CD14-positive monocyte (primary cell): ENCODE measurements around the gene ETFRF1. TPM values are rescaled to one million over a fixed set of nuclear protein-coding genes. Genes with fewer than 3 reads are reported as not detected.
A peak's percentile ranks its signal among the peaks of the same experiment; 100 is the strongest.

Experiments
- DNase-seq, 3 donors: peaks; one replicate each; pipeline ENCODE4 v3.0.0-alpha.2; 2011 to 2022
- H2AFZ ChIP-seq: 2 replicates; pipeline ENCODE4 v1.6.0; 2012; ENCODE audit warnings: mild to moderate bottlenecking, low read depth, low read length, inconsistent platforms; ENCODE audit not compliant: insufficient read depth, poor library complexity, severe bottlenecking
- H3K27ac ChIP-seq, 2 donors: 1 replicate in 1 of 2; 2 replicates in 1 of 2; pipeline ENCODE4 v1.5.1; 2012 to 2013; ENCODE audit warnings: low read length in 2 of 2, control low read depth in 1 of 2, inconsistent platforms in 1 of 2, low read depth in 1 of 2, mild to moderate bottlenecking in 1 of 2
- H3K27me3 ChIP-seq, 2 donors: one replicate each; pipeline versions ENCODE4 v1.6.0 to v1.6.1; 2011 to 2013; ENCODE audit warnings: low read length in 2 of 2; ENCODE audit not compliant: control insufficient read depth in 2 of 2, insufficient read depth in 2 of 2
- H3K36me3 ChIP-seq, 2 donors: replicated peaks in 1 of 2; 1 replicate in 1 of 2; 2 replicates in 1 of 2; pipeline versions ENCODE4 v1.5.1 to v1.6.1; 2012 to 2013; ENCODE audit warnings: low read length in 2 of 2, control low read depth in 1 of 2, inconsistent platforms in 1 of 2, mild to moderate bottlenecking in 1 of 2; ENCODE audit not compliant: insufficient read depth in 2 of 2, control insufficient read depth in 1 of 2
- H3K4me1 ChIP-seq, 2 donors: 1 replicate in 1 of 2; 2 replicates in 1 of 2; pipeline versions ENCODE4 v1.5.1 to v1.6.1; 2012 to 2013; ENCODE audit warnings: low read length in 2 of 2, control low read depth in 1 of 2, inconsistent platforms in 1 of 2, mild to moderate bottlenecking in 1 of 2, moderate library complexity in 1 of 2; ENCODE audit not compliant: insufficient read depth in 2 of 2, control insufficient read depth in 1 of 2
- H3K4me2 ChIP-seq: replicated peaks from 2 replicates; pipeline ENCODE3; 2012; ENCODE audit warnings: low read length, moderate library complexity, mild to moderate bottlenecking; ENCODE audit not compliant: poor library complexity, severe bottlenecking; ENCODE audit errors: extremely low read depth
- H3K4me3 ChIP-seq, 3 experiments: fragments of 200-600 bp in 1 of 3; sonication (generic) in 1 of 3; replicated peaks in 1 of 3; 1 replicate in 2 of 3; 2 replicates in 1 of 3; pipeline ENCODE4 v1.5.1; 2011 to 2013; ENCODE audit warnings: low read length in 3 of 3, mild to moderate bottlenecking in 3 of 3, control low read depth in 2 of 3, low read depth in 2 of 3, inconsistent platforms in 1 of 3, moderate library complexity in 1 of 3
- H3K79me2 ChIP-seq: 2 replicates; pipeline ENCODE4 v1.6.0; 2012; ENCODE audit warnings: mild to moderate bottlenecking, control low read depth, inconsistent platforms, low read length, moderate library complexity; ENCODE audit not compliant: insufficient read depth
- H3K9ac ChIP-seq: 2 replicates; pipeline ENCODE4 v1.6.0; 2017; ENCODE audit warnings: low read length, mild to moderate bottlenecking; ENCODE audit not compliant: insufficient read depth, poor library complexity, severe bottlenecking
- H3K9me3 ChIP-seq, 2 donors: replicated peaks in 1 of 2; 1 replicate in 1 of 2; 2 replicates in 1 of 2; pipeline versions ENCODE4 v1.5.1 to v1.6.1; 2012 to 2013; ENCODE audit warnings: low read length in 2 of 2, control low read depth in 1 of 2; ENCODE audit not compliant: control insufficient read depth in 1 of 2, insufficient read depth in 1 of 2
- H4K20me1 ChIP-seq: 2 replicates; pipeline ENCODE4 v1.6.0; 2012; ENCODE audit warnings: mild to moderate bottlenecking, low read length, control low read depth, moderate library complexity; ENCODE audit not compliant: insufficient read depth
- H3K27ac Mint-ChIP-seq, 7 donors: one replicate each; pipeline ENCODE4 v1.8.0; 2020; ENCODE audit warnings: mild to moderate bottlenecking in 7 of 7, mixed read lengths in 7 of 7, moderate library complexity in 6 of 7, inconsistent platforms in 2 of 7
- H3K27me3 Mint-ChIP-seq, 3 donors: one replicate each; pipeline ENCODE4 v1.8.0; 2021 to 2022; ENCODE audit warnings: low read depth in 3 of 3, mild to moderate bottlenecking in 3 of 3, mixed read lengths in 3 of 3, moderate library complexity in 3 of 3, inconsistent platforms in 1 of 3
- H3K36me3 Mint-ChIP-seq, 2 donors: one replicate each; pipeline ENCODE4 v1.8.0; 2020; ENCODE audit warnings: mixed read lengths in 2 of 2, inconsistent platforms in 1 of 2, mild to moderate bottlenecking in 1 of 2
- H3K4me1 Mint-ChIP-seq: one replicate; pipeline ENCODE4 v1.8.0; 2020; ENCODE audit warnings: mild to moderate bottlenecking, mixed read lengths
- H3K4me3 Mint-ChIP-seq, 2 donors: one replicate each; pipeline ENCODE4 v1.8.0; 2020; ENCODE audit warnings: mild to moderate bottlenecking in 2 of 2, mixed read lengths in 2 of 2, moderate library complexity in 1 of 2
- H3K9me3 Mint-ChIP-seq, 7 donors: one replicate each; pipeline ENCODE4 v1.8.0; 2020 to 2022; ENCODE audit warnings: mixed read lengths in 7 of 7, mild to moderate bottlenecking in 6 of 7, moderate library complexity in 6 of 7, inconsistent platforms in 2 of 7
- CTCF ChIP-seq: fragments of 200-600 bp; IDR thresholded peaks from one replicate; pipeline ENCODE4 v1.8.0; 2022; ENCODE audit warnings: antibody characterized with exemption, mild to moderate bottlenecking
- WGBS: methylation state at CpG from one replicate; pipeline ENCODE4 v1.1.5; 2013; ENCODE audit warnings: missing lambda C conversion rate; ENCODE audit not compliant: insufficient coverage; 5-methylcytosine and 5-hydroxymethylcytosine counted together
- intact Hi-C, 2 donors: fragments of 100-400 bp; cut with micrococcal nuclease; formaldehyde crosslinking; loops; one replicate each; pipeline versions ENCODE4 v1.15.0 to v1.15.1; 2023
- polyA plus RNA-seq, 3 donors: library from polyadenylated mRNA; depleted of rRNA in 1 of 3; unstranded in 2 of 3; stranded (reverse) in 1 of 3; fragments of 300-500 nt in 2 of 3; fragments of >200 nt in 1 of 3; fragmentation: Illumina TruSeq in 2 of 3; gene quantifications; 1 replicate in 2 of 3; 2 replicates in 1 of 3; pipeline ENCODE4 v1.2.3, GENCODE V29; 2012 to 2021

The ETFRF1 gene
- polyA plus RNA-seq, 3 donors: 9.8 to 28.9 (median 16.0) TPM

- H3K27me3 ChIP-seq: no peaks in the 10 kb centered on the region
- no peak for TF ChIP-seq CTCF
- peaks cover 0 to 1% (median 0%) of the 10 kb centered on the region in 3 donors for H3K27me3 Mint-ChIP-seq
- H3K9me3 ChIP-seq: no peaks in the 10 kb centered on the region
- H3K4me2 ChIP-seq: no peak overlapping the region
- H2AFZ ChIP-seq: no peak overlapping the region
- H3K4me3 Mint-ChIP-seq: no peak overlapping the region
- H3K27ac ChIP-seq: no peak overlapping the region
- WGBS: no CpG with 5 or more reads among the region's 1 CpG
- H3K9ac ChIP-seq: no peak overlapping the region
- H3K4me1 Mint-ChIP-seq: no peaks in the 10 kb centered on the region
- H3K9me3 Mint-ChIP-seq: no peaks in the 10 kb centered on the region
- intact Hi-C loops: no loop called here
- no peak overlapping the region for H3K4me3 ChIP-seq
- H3K27ac Mint-ChIP-seq: no peak overlapping the region
- peaks cover 22% of the 10 kb centered on the region for H4K20me1 ChIP-seq
- H3K4me1 ChIP-seq: no peaks in the 10 kb centered on the region
- peaks cover 31 to 72% of the 10 kb centered on the region in 2 donors for H3K36me3 ChIP-seq
- no peak for DNase-seq
- no peaks in the 10 kb centered on the region for H3K79me2 ChIP-seq
- H3K36me3 Mint-ChIP-seq: peaks cover 28 to 49% of the 10 kb centered on the region in 2 donors
These were observed 18.3 kb downstream of the ETFRF1 start for GRCh38 chr12:25213338-25213737.

- Histone ChIP-seq H3K4me3 (no peak overlapping the region), H3K9me3 (no peaks in the 10 kb centered on the region), H3K4me2 (no peak overlapping the region), H4K20me1 (peaks cover 90% of the 10 kb centered on the region), H3K9ac (no peak overlapping the region), H3K79me2 (peaks cover 54% of the 10 kb centered on the region), H2AFZ (no peak overlapping the region), H3K27ac (peak overlapping the region in 1 of 2 donors; percentile 12), H3K27me3 (no peaks in the 10 kb centered on the region), H3K36me3 (peaks cover 38 to 82% of the 10 kb centered on the region in 2 donors), H3K4me1 (no peaks in the 10 kb centered on the region)
- H3K9me3 Mint-ChIP-seq: no peaks in the 10 kb centered on the region
- no peak for TF ChIP-seq CTCF
- no CpG with 5 or more reads among the region's 1 CpG for WGBS
- H3K27me3 Mint-ChIP-seq: no peaks in the 10 kb centered on the region
- H3K4me1 Mint-ChIP-seq: no peaks in the 10 kb centered on the region
- no peak for DNase-seq
- peaks cover 52 to 70% of the 10 kb centered on the region in 2 donors for H3K36me3 Mint-ChIP-seq
- intact Hi-C loops: no loop called here
- peak overlapping the region in 2 of 7 donors; percentile 31 to 33 for H3K27ac Mint-ChIP-seq
- no peak overlapping the region for H3K4me3 Mint-ChIP-seq
These were observed 41.2 kb downstream of the ETFRF1 start for GRCh38 chr12:25236190-25236589.
